HEK293 (cell line): ENCODE measurements around the gene PDZD4.

Experiments used
- CTCF ChIA-PET: fragments of 350-600 bp; formaldehyde crosslinking; extraction: SDS; loops from one replicate; lab custom pipeline; 2021; ENCODE audit warnings: antibody characterized with exemption; lab: Yijun Ruan, JAX
- POLR2A ChIA-PET: fragments of 300-600 bp; formaldehyde crosslinking; extraction: SDS; loops from one replicate; lab custom pipeline; 2020; ENCODE audit warnings: antibody characterized with exemption, inconsistent platforms; lab: Yijun Ruan, JAX
- H3K27ac ChIP-seq: fragments of 200-500 bp; sonication (Bioruptor generic); 2 replicates; pipeline ENCODE4 v1.5.1; 2014; ENCODE audit warnings: low read depth, low read length, control low read depth, inconsistent platforms; ENCODE audit errors: extremely low read depth
- H3K36me3 ChIP-seq, 2 experiments: fragments of 200-500 bp in 1 of 2; sonication (Bioruptor generic) in 1 of 2; 1 replicate in 1 of 2; 2 replicates in 1 of 2; pipeline ENCODE4 v1.5.1; 2014 to 2017; ENCODE audit warnings: inconsistent platforms in 2 of 2, low read length in 2 of 2; ENCODE audit not compliant: control insufficient read depth in 2 of 2, insufficient read depth in 1 of 2
- H3K4me1 ChIP-seq: fragments of 200-500 bp; sonication (Bioruptor generic); 2 replicates; pipeline ENCODE4 v1.5.1; 2014; ENCODE audit warnings: mild to moderate bottlenecking, low read length, inconsistent platforms; ENCODE audit not compliant: control insufficient read depth, insufficient read depth
- H3K4me3 ChIP-seq: 2 replicates; pipeline ENCODE4 v1.5.1; 2011; ENCODE audit warnings: low read depth, mild to moderate bottlenecking, control low read depth, low read length, moderate library complexity
- H3K9me3 ChIP-seq: fragments of 200-500 bp; sonication (Bioruptor generic); 2 replicates; pipeline ENCODE4 v1.5.1; 2014; ENCODE audit warnings: low read depth, low read length, inconsistent platforms; ENCODE audit not compliant: control insufficient read depth, insufficient read depth
- GLIS2 ChIP-seq: fragments of 450-650 bp; formaldehyde crosslinking; IDR thresholded peaks from 2 replicates; pipeline ENCODE4 v1.5.1; 2016; ENCODE audit warnings: missing biosample characterization, missing genetic modification characterization
- INSM2 ChIP-seq: fragments of 450-650 bp; formaldehyde crosslinking; IDR thresholded peaks from 2 replicates; pipeline ENCODE4 v1.5.1; 2016; ENCODE audit warnings: missing biosample characterization, missing genetic modification characterization
- KLF1 ChIP-seq: fragments of 450-650 bp; formaldehyde crosslinking; IDR thresholded peaks from 2 replicates; pipeline ENCODE4 v1.5.1; 2016; ENCODE audit warnings: missing biosample characterization, missing genetic modification characterization
- KLF17 ChIP-seq: fragments of 450-650 bp; formaldehyde crosslinking; IDR thresholded peaks from 2 replicates; pipeline ENCODE4 v1.5.1; 2016; ENCODE audit warnings: missing biosample characterization, missing genetic modification characterization
- REST ChIP-seq: fragments of 450-650 bp; formaldehyde crosslinking; IDR thresholded peaks from 2 replicates; pipeline ENCODE4 v1.5.1; 2016; ENCODE audit warnings: missing biosample characterization, missing genetic modification characterization
- SCRT2 ChIP-seq: fragments of 450-650 bp; formaldehyde crosslinking; IDR thresholded peaks from 2 replicates; pipeline ENCODE4 v1.5.1; 2016; ENCODE audit warnings: missing biosample characterization, missing genetic modification characterization
- SP2 ChIP-seq: fragments of 450-650 bp; formaldehyde crosslinking; IDR thresholded peaks from 2 replicates; pipeline ENCODE4 v1.5.1; 2016; ENCODE audit warnings: missing biosample characterization, missing genetic modification characterization
- SP7 ChIP-seq: fragments of 450-650 bp; formaldehyde crosslinking; IDR thresholded peaks from 2 replicates; pipeline ENCODE4 v1.5.1; 2016; ENCODE audit warnings: missing biosample characterization, missing genetic modification characterization
- ZBTB20 ChIP-seq: fragments of 450-650 bp; formaldehyde crosslinking; IDR thresholded peaks from 2 replicates; pipeline ENCODE4 v1.5.1; 2016; ENCODE audit warnings: missing biosample characterization, missing genetic modification characterization
- ZBTB48 ChIP-seq: fragments of 450-650 bp; formaldehyde crosslinking; IDR thresholded peaks from 2 replicates; pipeline ENCODE4 v1.5.1; 2016; ENCODE audit warnings: missing biosample characterization, missing genetic modification characterization
- ZBTB8A ChIP-seq: fragments of 450-650 bp; formaldehyde crosslinking; IDR thresholded peaks from 2 replicates; pipeline ENCODE4 v1.5.1; 2016; ENCODE audit warnings: missing biosample characterization, missing genetic modification characterization
- ZEB2 ChIP-seq: fragments of 450-650 bp; formaldehyde crosslinking; IDR thresholded peaks from 2 replicates; pipeline ENCODE4 v1.5.1; 2016; ENCODE audit warnings: missing biosample characterization, missing genetic modification characterization
- ZNF24 ChIP-seq: fragments of 450-650 bp; formaldehyde crosslinking; IDR thresholded peaks from 2 replicates; pipeline ENCODE4 v1.5.1; 2016; ENCODE audit warnings: missing biosample characterization, missing genetic modification characterization
- ZNF280D ChIP-seq: fragments of 450-650 bp; formaldehyde crosslinking; IDR thresholded peaks from 2 replicates; pipeline ENCODE4 v1.5.1; 2016; ENCODE audit warnings: missing biosample characterization, missing genetic modification characterization
- ZNF311 ChIP-seq: fragments of 450-650 bp; formaldehyde crosslinking; IDR thresholded peaks from 2 replicates; pipeline ENCODE4 v1.5.1; 2017; ENCODE audit warnings: missing biosample characterization, missing genetic modification characterization, borderline replicate concordance
- ZNF335 ChIP-seq: fragments of 450-650 bp; formaldehyde crosslinking; conservative IDR thresholded peaks from 2 replicates; pipeline ENCODE4 v1.5.1; 2016; ENCODE audit warnings: missing biosample characterization, missing genetic modification characterization
- ZNF341 ChIP-seq: fragments of 450-650 bp; formaldehyde crosslinking; IDR thresholded peaks from 2 replicates; pipeline ENCODE4; 2016; ENCODE audit warnings: low read depth, missing biosample characterization, missing genetic modification characterization
- ZNF423 ChIP-seq: fragments of 450-650 bp; formaldehyde crosslinking; IDR thresholded peaks from 2 replicates; pipeline ENCODE4 v1.5.1; 2016; ENCODE audit warnings: missing biosample characterization, missing genetic modification characterization
- ZNF521 ChIP-seq: fragments of 450-650 bp; formaldehyde crosslinking; IDR thresholded peaks from 2 replicates; pipeline ENCODE4 v1.5.1; 2017; ENCODE audit warnings: missing biosample characterization, mild to moderate bottlenecking, missing genetic modification characterization
- ZNF529 ChIP-seq: fragments of 450-650 bp; formaldehyde crosslinking; IDR thresholded peaks from 2 replicates; pipeline ENCODE4 v1.5.1; 2017; ENCODE audit warnings: missing genetic modification characterization, missing biosample characterization; ENCODE audit not compliant: insufficient replicate concordance
- ZNF558 ChIP-seq: fragments of 450-650 bp; formaldehyde crosslinking; IDR thresholded peaks from 2 replicates; pipeline ENCODE4 v1.5.1; 2016; ENCODE audit warnings: missing biosample characterization, missing genetic modification characterization
- ZNF600 ChIP-seq: fragments of 450-650 bp; formaldehyde crosslinking; IDR thresholded peaks from 2 replicates; pipeline ENCODE4 v1.5.1; 2016; ENCODE audit warnings: missing biosample characterization, missing genetic modification characterization
- ZNF692 ChIP-seq: fragments of 450-650 bp; formaldehyde crosslinking; IDR thresholded peaks from 2 replicates; pipeline ENCODE4 v1.5.1; 2016; ENCODE audit warnings: missing biosample characterization, missing genetic modification characterization
- ZNF707 ChIP-seq: fragments of 450-650 bp; formaldehyde crosslinking; IDR thresholded peaks from 2 replicates; pipeline ENCODE4 v1.5.1; 2016; ENCODE audit warnings: missing biosample characterization, missing genetic modification characterization

The PDZD4 gene

GRCh38 chrX:153819384-153820040 lies 10.8 kb downstream of the PDZD4 start (continued):
- peak; percentile 75 for TF ChIP-seq ZBTB20
- TF ChIP-seq SCRT2 = no peak
- TF ChIP-seq, all 188 proteins: peak for 3

- no peak overlapping the region for H3K27ac ChIP-seq
- H3K9me3 ChIP-seq = no peaks in the 10 kb centered on the region
- ChIA-PET CTCF (interaction anchor here (0.6 to 1.8 kb wide), 3 partner anchors 128 to 878 kb away, joined by 3 to 6 read pairs (median 4); no protein-coding TSS in a partner anchor), POLR2A (interaction anchor here (1.0 to 2.1 kb wide), 6 partner anchors 9 to 153 kb away, joined by 3 to 12 read pairs (median 3); partner anchors contain the start of genes HCFC1, IDH3G and SSR4)
- H3K4me3 ChIP-seq = peak overlapping the region; percentile 27
- H3K4me1 ChIP-seq = no peaks in the 10 kb centered on the region
- H3K36me3 ChIP-seq = no peaks in the 10 kb centered on the region
- no peak for TF ChIP-seq ZNF280D (tag by site-specific recombination)
- TF ChIP-seq ZBTB8A = peak; percentile 81
- TF ChIP-seq INSM2 = no peak
- 0 out of 2 replicates have a peak, but pooled peaks have one; percentile 62 for TF ChIP-seq ZNF692
- no peak for TF ChIP-seq ZNF521 (tag by site-specific recombination)
- TF ChIP-seq KLF1 = 0 out of 2 replicates have a peak, but pooled peaks have one; percentile 47
- TF ChIP-seq REST (tag by site-specific recombination) = no peak
- TF ChIP-seq ZNF24 = no peak
- TF ChIP-seq SP2 (tag by site-specific recombination) = peak; percentile 32; the same call in 1 of the 2 replicates
- peak; percentile 96 for TF ChIP-seq ZBTB48 (tag by site-specific recombination)
- peak; percentile 96 for TF ChIP-seq ZNF341
- peak; percentile 91 for TF ChIP-seq ZNF335 (tag by site-specific recombination)
- peak; percentile 46 for TF ChIP-seq ZBTB20
- TF ChIP-seq SCRT2 = no peak
- TF ChIP-seq KLF17 (tag by site-specific recombination) = peak; percentile 83
- TF ChIP-seq ZNF529 = no peak
- peak; percentile 79; the same call in 1 of the 2 replicates for TF ChIP-seq GLIS2 (tag by site-specific recombination)
- peak; percentile 50; the same call in 1 of the 2 replicates for TF ChIP-seq ZNF600 (tag by site-specific recombination)
- TF ChIP-seq ZEB2 (tag by site-specific recombination) = peak; percentile 62; the same call in 1 of the 2 replicates
- peak; percentile 73; the same call in 1 of the 2 replicates for TF ChIP-seq ZNF423
- no peak for TF ChIP-seq ZNF707
- peak; percentile 73 for TF ChIP-seq SP7
- no peak for TF ChIP-seq ZNF311 (tag by site-specific recombination)
- TF ChIP-seq ZNF558 (tag by site-specific recombination) = no peak
These were observed 11.6 kb downstream of the PDZD4 start for GRCh38 chrX:153818571-153819383.
